Immature natural killer cell (primary cell): ENCODE data around the gene OMD. TPM values are rescaled to one million over a fixed set of nuclear protein-coding genes. Genes with fewer than 3 reads are reported as not detected.

ENCODE experiments used
- DNase-seq, 3 donors: peaks; one replicate each; pipeline ENCODE4 v3.0.0; 2022; ENCODE audit warnings: mixed read lengths in 1 of 3
- H3K27ac Mint-ChIP-seq, 6 donors: one replicate each; pipeline ENCODE4 v1.8.0; 2020; ENCODE audit warnings: mixed read lengths in 6 of 6, mild to moderate bottlenecking in 5 of 6, inconsistent platforms in 4 of 6, moderate library complexity in 3 of 6
- H3K27me3 Mint-ChIP-seq, 3 donors: one replicate each; pipeline ENCODE4 v1.8.0; 2020 to 2021; ENCODE audit warnings: low read depth in 3 of 3, mild to moderate bottlenecking in 3 of 3, mixed read lengths in 3 of 3, moderate library complexity in 3 of 3, inconsistent platforms in 1 of 3
- H3K36me3 Mint-ChIP-seq, 3 donors: one replicate each; pipeline ENCODE4 v1.8.0; 2020; ENCODE audit warnings: mixed read lengths in 3 of 3, inconsistent platforms in 2 of 3, mild to moderate bottlenecking in 2 of 3
- H3K4me1 Mint-ChIP-seq, 2 donors: one replicate each; pipeline ENCODE4 v1.8.0; 2020; ENCODE audit warnings: inconsistent platforms in 2 of 2, mild to moderate bottlenecking in 2 of 2, mixed read lengths in 2 of 2, moderate library complexity in 1 of 2
- H3K4me3 Mint-ChIP-seq, 5 donors: one replicate each; pipeline ENCODE4 v1.8.0; 2020; ENCODE audit warnings: mild to moderate bottlenecking in 5 of 5, mixed read lengths in 5 of 5, inconsistent platforms in 3 of 5, moderate library complexity in 3 of 5
- H3K9me3 Mint-ChIP-seq, 6 donors: one replicate each; pipeline ENCODE4 v1.8.0; 2020; ENCODE audit warnings: mild to moderate bottlenecking in 6 of 6, mixed read lengths in 6 of 6, inconsistent platforms in 4 of 6, moderate library complexity in 3 of 6
- polyA plus RNA-seq, 3 donors: library from polyadenylated mRNA; unstranded; fragments of 300-500 nt; fragmentation: Illumina TruSeq; gene quantifications; one replicate each; pipeline ENCODE4 v1.2.3, GENCODE V29; 2021

OMD gene
- polyA plus RNA-seq, 3 donors from 2014 or later: 0.09 TPM; not detected in 2

GRCh38 chr9:92378865-92379560 is 45.3 kb downstream of the OMD start:
- Mint-ChIP-seq H3K27me3 (peaks cover 0 to 1% (median 0%) of the 10 kb centered on the region in 3 donors), H3K4me3 (no peak overlapping the region), H3K36me3 (peaks cover 13 to 20% (median 17%) of the 10 kb centered on the region in 3 donors), H3K4me1 (peaks cover 36 to 39% of the 10 kb centered on the region in 2 donors), H3K9me3 (peaks cover 0 to 22% (median 10%) of the 10 kb centered on the region in 6 donors), H3K27ac (peak overlapping the region in 2 of 6 donors; percentile 78 to 82)
- peak in 1 of 3 donors; percentile 4 for DNase-seq

- peak overlapping the region in 3 of 5 donors; percentile 2 to 42 (median 28) for H3K4me3 Mint-ChIP-seq
- peaks cover 17 to 24% (median 18%) of the 10 kb centered on the region in 3 donors for H3K36me3 Mint-ChIP-seq
- peaks cover 0 to 1% (median 0%) of the 10 kb centered on the region in 3 donors for H3K27me3 Mint-ChIP-seq
- H3K9me3 Mint-ChIP-seq: peaks cover 3 to 32% (median 11%) of the 10 kb centered on the region in 6 donors
- H3K27ac Mint-ChIP-seq: peak overlapping the region in 5 of 6 donors; percentile 23 to 82 (median 53)
- DNase-seq: peak; percentile 0 to 7 (median 4)
- peaks cover 34 to 39% of the 10 kb centered on the region in 2 donors for H3K4me1 Mint-ChIP-seq
Observed at GRCh38 chr9:92377876-92378275, 46.4 kb downstream of the OMD start.

GRCh38 chr9:92373167-92373566 is 51.1 kb downstream of the OMD start:
- peaks cover 10 to 12% of the 10 kb centered on the region in 2 donors for H3K4me1 Mint-ChIP-seq
- peaks cover 12 to 39% (median 16%) of the 10 kb centered on the region in 6 donors for H3K9me3 Mint-ChIP-seq
- no peak for DNase-seq
- H3K27ac Mint-ChIP-seq: no peak overlapping the region
- H3K27me3 Mint-ChIP-seq: peaks cover 0 to 3% (median 0%) of the 10 kb centered on the region in 3 donors
- H3K36me3 Mint-ChIP-seq: peaks cover 25 to 31% (median 26%) of the 10 kb centered on the region in 3 donors
- H3K4me3 Mint-ChIP-seq: no peak overlapping the region

- no peaks in the 10 kb centered on the region for H3K4me1 Mint-ChIP-seq
- DNase-seq: no peak
- peaks cover 9 to 21% (median 12%) of the 10 kb centered on the region in 3 donors for H3K36me3 Mint-ChIP-seq
- H3K9me3 Mint-ChIP-seq: peaks cover 5 to 19% (median 11%) of the 10 kb centered on the region in 6 donors
- no peak overlapping the region for H3K27ac Mint-ChIP-seq
- H3K4me3 Mint-ChIP-seq: no peak overlapping the region
- H3K27me3 Mint-ChIP-seq: peaks cover 0 to 2% (median 0%) of the 10 kb centered on the region in 3 donors
Observed at GRCh38 chr9:92369075-92369474, 55.2 kb downstream of the OMD start.

Other genes starting within 250 kb of the OMD start
- gene IARS1, start 130.8 kb downstream of the OMD start, polyA plus RNA-seq: 10 to 100 TPM; 34.3 to 69.5 (median 52.9) TPM
- gene NOL8, start 99.1 kb downstream of the OMD start, polyA plus RNA-seq: 10 to 100 TPM in 2 of 3 donors, 1 to 10 TPM in 1; 7.7 to 26.3 (median 10.5) TPM
- gene CENPP, start 98.5 kb downstream of the OMD start, polyA plus RNA-seq: 1 to 10 TPM; 4.5 to 9.7 (median 4.7) TPM
- gene OGN, start 19.9 kb downstream of the OMD start, polyA plus RNA-seq: under 1 TPM in 1 of 3 donors, not detected in 2; 0.13 TPM
- not detected for gene ASPN, start 58.0 kb upstream of the OMD start, polyA plus RNA-seq
- gene ECM2, start 111.5 kb upstream of the OMD start, polyA plus RNA-seq: under 1 TPM in 1 of 3 donors, not detected in 2; 0.16 TPM
- 1 to 10 TPM; 2.6 to 5.4 (median 3.2) TPM for gene IPPK, start 245.7 kb upstream of the OMD start, polyA plus RNA-seq